Measurements from ENCODE around the gene TNFRSF13B.
"Not testable (repeated sequence)": the region's sequence is repeated elsewhere in the genome, so short reads cannot be mapped to it uniquely, and the experiment has no call there.

Gene TNFRSF13B

GRCh38 chr17:16962804-16963203 is 9.1 kb downstream of the TNFRSF13B start:
- Histone ChIP-seq H3K9me2 (ENCODE audit: low read depth, low read length) (no peaks in the 10 kb centered on the region), H3K4me1 (ENCODE audit: insufficient read depth, low read length, severe bottlenecking) (peaks cover 4% of the 10 kb centered on the region), H3K4me2 (ENCODE audit: low read length) (no peak overlapping the region), H3K9ac (ENCODE audit: low read length) (no peak overlapping the region), H3K36me3 (ENCODE audit: insufficient read depth, low read length) (peaks cover 15% of the 10 kb centered on the region; the same call in 1 of the 2 replicates), H2AFZ (ENCODE audit: low read length) (no peak overlapping the region), H4K20me1 (ENCODE audit: insufficient read depth, low read length) (no peaks in the 10 kb centered on the region), H3F3A (ENCODE audit: insufficient read depth, low read length) (no peaks in the 10 kb centered on the region), H3K4me3 (ENCODE audit: low read depth, low read length, poor library complexity, severe bottlenecking) (no peak overlapping the region), H3K79me2 (ENCODE audit: insufficient read depth, low read length) (peaks cover 5% of the 10 kb centered on the region; the same call in 1 of the 2 replicates), H3K9me3 (ENCODE audit: low read length) (peaks cover 18% of the 10 kb centered on the region), H3K27me3 (ENCODE audit: insufficient read depth, low read length) (no peaks in the 10 kb centered on the region), H3K27ac (ENCODE audit: low read depth, low read length, poor library complexity, severe bottlenecking) (no peak overlapping the region)
- TF ChIP-seq CTCF (IDR thresholded peaks at IDR 0.05; ENCODE audit: low read length) (no peak), EZH2 (IDR thresholded peaks at IDR 0.05; ENCODE audit: borderline replicate concordance, low read length) (no peak)

- H3K4me1 ChIP-seq (ENCODE audit: insufficient read depth, low read length, severe bottlenecking), result peaks cover 5% of the 10 kb centered on the region
- H3K4me2 ChIP-seq (ENCODE audit: low read length), result no peak overlapping the region
- no peak overlapping the region for H3K9ac ChIP-seq (ENCODE audit: low read length)
- H3K4me3 ChIP-seq (ENCODE audit: low read depth, low read length, poor library complexity, severe bottlenecking), result no peak overlapping the region
- no peak overlapping the region for H2AFZ ChIP-seq (ENCODE audit: low read length)
- no peak overlapping the region for H3K27ac ChIP-seq (ENCODE audit: low read depth, low read length, poor library complexity, severe bottlenecking)
- peaks cover 18% of the 10 kb centered on the region for H3K9me3 ChIP-seq (ENCODE audit: low read length)
- TF ChIP-seq CTCF (IDR thresholded peaks at IDR 0.05; ENCODE audit: low read length) (no peak), EZH2 (IDR thresholded peaks at IDR 0.05; ENCODE audit: borderline replicate concordance, low read length) (no peak)
- H3K27me3 ChIP-seq (ENCODE audit: insufficient read depth, low read length), result no peaks in the 10 kb centered on the region
- no peaks in the 10 kb centered on the region for H4K20me1 ChIP-seq (ENCODE audit: insufficient read depth, low read length)
- H3F3A ChIP-seq (ENCODE audit: insufficient read depth, low read length), result no peaks in the 10 kb centered on the region
- no peaks in the 10 kb centered on the region for H3K9me2 ChIP-seq (ENCODE audit: low read depth, low read length)
- peaks cover 5% of the 10 kb centered on the region; the same call in 1 of the 2 replicates for H3K79me2 ChIP-seq (ENCODE audit: insufficient read depth, low read length)
- peaks cover 24% of the 10 kb centered on the region; the same call in 1 of the 2 replicates for H3K36me3 ChIP-seq (ENCODE audit: insufficient read depth, low read length)
Measured at GRCh38 chr17:16961792-16962191, 10.1 kb downstream of the TNFRSF13B start.

GRCh38 chr17:16961022-16961421 is 10.9 kb downstream of the TNFRSF13B start:
- Histone ChIP-seq H3K36me3 (ENCODE audit: insufficient read depth, low read length) (peaks cover 31% of the 10 kb centered on the region), H3K9me3 (ENCODE audit: low read length) (peaks cover 25% of the 10 kb centered on the region)
- not testable (repeated sequence) for H3K4me3 ChIP-seq (ENCODE audit: low read depth, low read length, poor library complexity, severe bottlenecking); H2AFZ ChIP-seq (ENCODE audit: low read length); H3K9ac ChIP-seq (ENCODE audit: low read length); H4K20me1 ChIP-seq (ENCODE audit: insufficient read depth, low read length); H3K4me2 ChIP-seq (ENCODE audit: low read length); H3F3A ChIP-seq (ENCODE audit: insufficient read depth, low read length); H3K79me2 ChIP-seq (ENCODE audit: insufficient read depth, low read length); H3K4me1 ChIP-seq (ENCODE audit: insufficient read depth, low read length, severe bottlenecking); H3K27me3 ChIP-seq (ENCODE audit: insufficient read depth, low read length); H3K9me2 ChIP-seq (ENCODE audit: low read depth, low read length); H3K27ac ChIP-seq (ENCODE audit: low read depth, low read length, poor library complexity, severe bottlenecking)

- H3K36me3 ChIP-seq (ENCODE audit: insufficient read depth, low read length), result peaks cover 37% of the 10 kb centered on the region
- H3K27me3 ChIP-seq (ENCODE audit: insufficient read depth, low read length); H2AFZ ChIP-seq (ENCODE audit: low read length); H3K4me2 ChIP-seq (ENCODE audit: low read length); H3K9ac ChIP-seq (ENCODE audit: low read length); H4K20me1 ChIP-seq (ENCODE audit: insufficient read depth, low read length); H3F3A ChIP-seq (ENCODE audit: insufficient read depth, low read length); H3K4me3 ChIP-seq (ENCODE audit: low read depth, low read length, poor library complexity, severe bottlenecking); H3K79me2 ChIP-seq (ENCODE audit: insufficient read depth, low read length); H3K27ac ChIP-seq (ENCODE audit: low read depth, low read length, poor library complexity, severe bottlenecking); H3K9me2 ChIP-seq (ENCODE audit: low read depth, low read length): not testable (repeated sequence)
- H3K9me3 ChIP-seq (ENCODE audit: low read length), result peaks cover 20% of the 10 kb centered on the region
- H3K4me1 ChIP-seq (ENCODE audit: insufficient read depth, low read length, severe bottlenecking), result peaks cover 21% of the 10 kb centered on the region
Measured at GRCh38 chr17:16955011-16955410, 16.9 kb downstream of the TNFRSF13B start.
